HFF-Myc (cell line): ENCODE data around the gene NREP.

Experiments used
- DNase-seq: peaks from one replicate; pipeline ENCODE4 v3.0.0-alpha.2; 2011; ENCODE audit warnings: low read depth; ENCODE audit errors: extremely low read depth
- H3K4me3 ChIP-seq: replicated peaks from 2 replicates; pipeline ENCODE4 v1.5.1; 2011; ENCODE audit warnings: low read depth, mild to moderate bottlenecking, control low read depth, low read length
- CTCF ChIP-seq: IDR thresholded peaks from 2 replicates; pipeline ENCODE4 v1.5.1; 2012; ENCODE audit warnings: mild to moderate bottlenecking, low read depth, low read length, control low read depth; ENCODE audit errors: missing control alignments

The NREP gene

GRCh38 chr5:111756581-111757354 lies at the start of gene NREP:
NREP (minus strand) TSS chr5:111757194; CDS start chr5:111755772, 1,422 bp downstream.
- peak within 1 kb of the TSS; percentile 61 for H3K4me3 ChIP-seq
- TF ChIP-seq CTCF, result no peak
- no peak for DNase-seq

- TF ChIP-seq CTCF, result no peak
- no peak overlapping the region for H3K4me3 ChIP-seq
- DNase-seq, result no peak
Observed at GRCh38 chr5:111806753-111807152, 49.8 kb upstream of the NREP start.

GRCh38 chr5:111806156-111806555 lies 49.2 kb upstream of the NREP start:
- no peak for TF ChIP-seq CTCF
- no peak overlapping the region for H3K4me3 ChIP-seq
- no peak for DNase-seq

GRCh38 chr5:111805071-111805470 lies 48.1 kb upstream of the NREP start:
- no peak for DNase-seq

GRCh38 chr5:111800351-111800750 lies 43.4 kb upstream of the NREP start:
- no peak for DNase-seq
- no peak for TF ChIP-seq CTCF
- no peak overlapping the region for H3K4me3 ChIP-seq

More at GRCh38 chr5:111805071-111805470, 48.1 kb upstream of the NREP start:
- no peak for TF ChIP-seq CTCF
- no peak overlapping the region for H3K4me3 ChIP-seq

GRCh38 chr5:111795142-111795541 lies 38.1 kb upstream of the NREP start:
- no peak for DNase-seq
- no peak for TF ChIP-seq CTCF
- H3K4me3 ChIP-seq, result no peak overlapping the region
